ENCODE results near the gene CNN2. TPM values are rescaled to one million over a fixed set of nuclear protein-coding genes. Genes with fewer than 3 reads are reported as not detected.
A peak's percentile ranks its signal among the peaks of the same experiment; 100 is the strongest.

Gene CNN2
- total and polyA plus RNA-seq, 2 of the 13 experiments (the other 11 are each of a cell fraction or from before 2014, with no cell fraction given): 63.6 to 70.0 TPM

- TF ChIP-seq HINFP (CRISPR knock-in tag; IDR thresholded peaks at IDR 0.05; ENCODE audit: low read depth): peak; percentile 92
- peak; percentile 72; the same call in 1 of the 2 replicates for TF ChIP-seq MTA1 (CRISPR knock-in tag; IDR thresholded peaks at IDR 0.05; ENCODE audit: borderline replicate concordance)
- peak; percentile 88 for TF ChIP-seq ZNF709 (CRISPR knock-in tag; IDR thresholded peaks at IDR 0.05)
- peak; percentile 89; the same call in 1 of the 2 replicates for TF ChIP-seq ZNF329 (CRISPR knock-in tag; IDR thresholded peaks at IDR 0.05; ENCODE audit: low read depth)
- no peak; the same call in 1 of the 2 replicates for TF ChIP-seq FOXA3 (CRISPR knock-in tag; IDR thresholded peaks at IDR 0.05)
- TF ChIP-seq ZSCAN12 (CRISPR knock-in tag; IDR thresholded peaks at IDR 0.05): peak; percentile 92
- TF ChIP-seq, protein P1, sequence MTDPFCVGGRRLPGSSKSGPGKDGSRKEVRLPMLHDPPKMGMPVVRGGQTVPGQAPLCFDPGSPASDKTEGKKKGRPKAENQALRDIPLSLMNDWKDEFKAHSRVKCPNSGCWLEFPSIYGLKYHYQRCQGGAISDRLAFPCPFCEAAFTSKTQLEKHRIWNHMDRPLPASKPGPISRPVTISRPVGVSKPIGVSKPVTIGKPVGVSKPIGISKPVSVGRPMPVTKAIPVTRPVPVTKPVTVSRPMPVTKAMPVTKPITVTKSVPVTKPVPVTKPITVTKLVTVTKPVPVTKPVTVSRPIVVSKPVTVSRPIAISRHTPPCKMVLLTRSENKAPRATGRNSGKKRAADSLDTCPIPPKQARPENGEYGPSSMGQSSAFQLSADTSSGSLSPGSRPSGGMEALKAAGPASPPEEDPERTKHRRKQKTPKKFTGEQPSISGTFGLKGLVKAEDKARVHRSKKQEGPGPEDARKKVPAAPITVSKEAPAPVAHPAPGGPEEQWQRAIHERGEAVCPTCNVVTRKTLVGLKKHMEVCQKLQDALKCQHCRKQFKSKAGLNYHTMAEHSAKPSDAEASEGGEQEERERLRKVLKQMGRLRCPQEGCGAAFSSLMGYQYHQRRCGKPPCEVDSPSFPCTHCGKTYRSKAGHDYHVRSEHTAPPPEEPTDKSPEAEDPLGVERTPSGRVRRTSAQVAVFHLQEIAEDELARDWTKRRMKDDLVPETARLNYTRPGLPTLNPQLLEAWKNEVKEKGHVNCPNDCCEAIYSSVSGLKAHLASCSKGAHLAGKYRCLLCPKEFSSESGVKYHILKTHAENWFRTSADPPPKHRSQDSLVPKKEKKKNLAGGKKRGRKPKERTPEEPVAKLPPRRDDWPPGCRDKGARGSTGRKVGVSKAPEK (CRISPR knock-in tag; IDR thresholded peaks at IDR 0.05; ENCODE audit: borderline replicate concordance): no peak
- peak; percentile 69; the same call in 1 of the 2 replicates for TF ChIP-seq ZSCAN29 (CRISPR knock-in tag; conservative IDR thresholded peaks at IDR 0.05)
- 0 out of 2 replicates have a peak, but pooled peaks have one; percentile 13 for TF ChIP-seq PRDM10 (CRISPR knock-in tag; IDR thresholded peaks at IDR 0.05; ENCODE audit: low read depth)
- no peak for TF ChIP-seq ADNP (CRISPR knock-in tag; IDR thresholded peaks at IDR 0.05)
- TF ChIP-seq ZNF3 (CRISPR knock-in tag; IDR thresholded peaks at IDR 0.05): 0 out of 2 replicates have a peak, but pooled peaks have one; percentile 28
- TF ChIP-seq ZNF563 (CRISPR knock-in tag; IDR thresholded peaks at IDR 0.05): peak; percentile 89
- TF ChIP-seq ZNF18 (CRISPR knock-in tag; IDR thresholded peaks at IDR 0.05; ENCODE audit: insufficient replicate concordance): peak; percentile 93
- peak; percentile 87; the same call in 1 of the 2 replicates for TF ChIP-seq ZNF616 (CRISPR knock-in tag; IDR thresholded peaks at IDR 0.05; ENCODE audit: low read depth)
- peak; percentile 80 for TF ChIP-seq CBX1 (IDR thresholded peaks at IDR 0.05; ENCODE audit: low read depth)
- TF ChIP-seq BRD4 (CRISPR knock-in tag; IDR thresholded peaks at IDR 0.05): peak; percentile 85
- TF ChIP-seq ZNF724P (CRISPR knock-in tag; IDR thresholded peaks at IDR 0.05; ENCODE audit: borderline replicate concordance): peak; percentile 86; the same call in 1 of the 2 replicates
- TF ChIP-seq, protein P2, sequence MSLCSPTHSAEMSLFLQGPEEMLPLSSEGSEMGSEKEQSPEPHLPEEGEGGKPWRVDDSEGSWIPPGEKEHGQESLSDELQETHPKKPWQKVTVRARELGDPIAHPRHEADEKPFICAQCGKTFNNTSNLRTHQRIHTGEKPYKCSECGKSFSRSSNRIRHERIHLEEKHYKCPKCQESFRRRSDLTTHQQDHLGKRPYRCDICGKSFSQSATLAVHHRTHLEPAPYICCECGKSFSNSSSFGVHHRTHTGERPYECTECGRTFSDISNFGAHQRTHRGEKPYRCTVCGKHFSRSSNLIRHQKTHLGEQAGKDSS (CRISPR knock-in tag; IDR thresholded peaks at IDR 0.05; ENCODE audit: borderline replicate concordance, low read depth): peak; percentile 43; the same call in 1 of the 2 replicates
These were observed 24.8 kb downstream of the CNN2 start (continued) for GRCh38 chr19:1050989-1051788.

All from HepG2 (cell line).